Measurements from ENCODE around the gene GABARAPL1.
"Not testable (repeated sequence)": the region's sequence is repeated elsewhere in the genome, so short reads cannot be mapped to it uniquely, and the experiment has no call there.

GABARAPL1 gene

DNA sequence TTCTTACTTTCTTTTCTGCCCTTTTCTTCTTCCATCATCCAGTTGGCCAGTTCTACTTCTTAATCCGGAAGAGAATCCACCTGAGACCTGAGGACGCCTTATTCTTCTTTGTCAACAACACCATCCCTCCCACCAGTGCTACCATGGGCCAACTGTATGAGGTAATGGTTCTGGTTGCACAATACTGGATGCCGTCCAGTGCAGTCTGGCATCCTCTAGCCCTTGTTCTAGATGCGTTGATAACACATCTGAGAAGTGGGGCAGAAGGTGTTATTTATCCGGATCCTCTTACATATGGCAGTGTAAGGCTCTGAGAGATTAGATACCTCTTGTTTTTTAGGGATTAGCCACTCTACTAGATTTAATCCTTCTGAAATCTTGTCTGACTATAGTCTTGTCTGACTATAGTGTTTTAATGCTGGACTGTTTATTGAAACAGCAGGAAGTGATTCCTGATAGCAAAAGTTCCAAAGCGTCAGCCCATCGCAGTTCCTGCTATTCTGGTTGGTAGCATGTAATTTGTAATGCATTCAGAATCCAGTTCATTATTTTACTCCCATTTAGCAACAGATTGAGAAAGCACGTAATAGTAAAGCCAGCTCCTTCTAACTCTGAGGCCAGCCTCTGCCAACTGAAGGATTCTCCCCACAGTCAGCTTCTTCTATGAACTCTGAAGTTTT lies 7.9 kb downstream of the GABARAPL1 start:
- DNase-seq (ENCODE audit: low read depth) = no peak
- no peak overlapping the region for H3K4me3 ChIP-seq (ENCODE audit: low read depth, low read length)
- no peak for TF ChIP-seq POLR2A (IDR thresholded peaks at IDR 0.05; ENCODE audit: extremely low read depth, insufficient read length)
- TF ChIP-seq, protein P1, sequence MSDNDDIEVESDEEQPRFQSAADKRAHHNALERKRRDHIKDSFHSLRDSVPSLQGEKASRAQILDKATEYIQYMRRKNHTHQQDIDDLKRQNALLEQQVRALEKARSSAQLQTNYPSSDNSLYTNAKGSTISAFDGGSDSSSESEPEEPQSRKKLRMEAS (IDR thresholded peaks at IDR 0.05; ENCODE audit: low read depth, low read length) = no peak
- no peak for TF ChIP-seq MYC (IDR thresholded peaks at IDR 0.05; ENCODE audit: low read depth, low read length)
- TF ChIP-seq, protein P2, sequence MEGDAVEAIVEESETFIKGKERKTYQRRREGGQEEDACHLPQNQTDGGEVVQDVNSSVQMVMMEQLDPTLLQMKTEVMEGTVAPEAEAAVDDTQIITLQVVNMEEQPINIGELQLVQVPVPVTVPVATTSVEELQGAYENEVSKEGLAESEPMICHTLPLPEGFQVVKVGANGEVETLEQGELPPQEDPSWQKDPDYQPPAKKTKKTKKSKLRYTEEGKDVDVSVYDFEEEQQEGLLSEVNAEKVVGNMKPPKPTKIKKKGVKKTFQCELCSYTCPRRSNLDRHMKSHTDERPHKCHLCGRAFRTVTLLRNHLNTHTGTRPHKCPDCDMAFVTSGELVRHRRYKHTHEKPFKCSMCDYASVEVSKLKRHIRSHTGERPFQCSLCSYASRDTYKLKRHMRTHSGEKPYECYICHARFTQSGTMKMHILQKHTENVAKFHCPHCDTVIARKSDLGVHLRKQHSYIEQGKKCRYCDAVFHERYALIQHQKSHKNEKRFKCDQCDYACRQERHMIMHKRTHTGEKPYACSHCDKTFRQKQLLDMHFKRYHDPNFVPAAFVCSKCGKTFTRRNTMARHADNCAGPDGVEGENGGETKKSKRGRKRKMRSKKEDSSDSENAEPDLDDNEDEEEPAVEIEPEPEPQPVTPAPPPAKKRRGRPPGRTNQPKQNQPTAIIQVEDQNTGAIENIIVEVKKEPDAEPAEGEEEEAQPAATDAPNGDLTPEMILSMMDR (IDR thresholded peaks at IDR 0.05; ENCODE audit: low read depth, low read length) = no peak

DNA sequence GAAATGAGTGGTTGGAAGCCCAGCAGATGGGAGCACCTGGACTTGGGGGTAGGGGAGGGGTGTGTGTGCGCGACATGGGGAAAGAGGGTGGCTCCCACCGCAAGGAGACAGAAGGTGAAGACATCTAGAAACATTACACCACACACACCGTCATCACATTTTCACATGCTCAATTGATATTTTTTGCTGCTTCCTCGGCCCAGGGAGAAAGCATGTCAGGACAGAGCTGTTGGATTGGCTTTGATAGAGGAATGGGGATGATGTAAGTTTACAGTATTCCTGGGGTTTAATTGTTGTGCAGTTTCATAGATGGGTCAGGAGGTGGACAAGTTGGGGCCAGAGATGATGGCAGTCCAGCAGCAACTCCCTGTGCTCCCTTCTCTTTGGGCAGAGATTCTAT lies 9.2 kb downstream of the GABARAPL1 start:
- no peak for DNase-seq (ENCODE audit: low read depth)

DNA sequence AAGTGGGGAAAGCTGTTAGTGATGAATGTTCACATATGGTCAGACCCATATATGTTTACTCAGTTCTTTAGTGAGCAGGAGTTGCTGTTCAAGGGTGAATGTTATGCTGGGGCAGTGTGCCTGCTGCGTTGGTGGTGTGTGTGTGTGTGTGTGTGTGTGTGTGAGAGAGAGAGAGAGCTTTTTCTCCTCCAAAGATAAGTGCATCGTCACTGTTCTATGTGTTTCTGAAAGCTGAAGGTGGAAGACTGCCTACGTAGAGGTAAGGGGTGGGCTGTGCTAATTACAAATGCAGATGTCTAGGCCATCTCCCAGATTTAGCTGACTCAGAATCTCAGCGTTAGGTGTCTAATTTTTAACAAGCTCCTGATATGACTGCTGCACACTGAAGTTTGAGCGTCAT lies 10.5 kb downstream of the GABARAPL1 start:
- no peak for TF ChIP-seq MYC (IDR thresholded peaks at IDR 0.05; ENCODE audit: low read depth, low read length)
- TF ChIP-seq, protein P2 (IDR thresholded peaks at IDR 0.05; ENCODE audit: low read depth, low read length) = no peak
- TF ChIP-seq, protein P1 (IDR thresholded peaks at IDR 0.05; ENCODE audit: low read depth, low read length) = no peak
- no peak for TF ChIP-seq POLR2A (IDR thresholded peaks at IDR 0.05; ENCODE audit: extremely low read depth, insufficient read length)
- DNase-seq (ENCODE audit: low read depth) = no peak
- no peak overlapping the region for H3K4me3 ChIP-seq (ENCODE audit: low read depth, low read length)

More for the DNA sequence above, 9.2 kb downstream of the GABARAPL1 start:
- TF ChIP-seq, protein P2 (IDR thresholded peaks at IDR 0.05; ENCODE audit: low read depth, low read length) = no peak
- TF ChIP-seq, protein P1 (IDR thresholded peaks at IDR 0.05; ENCODE audit: low read depth, low read length) = no peak
- no peak overlapping the region for H3K4me3 ChIP-seq (ENCODE audit: low read depth, low read length)

DNA sequence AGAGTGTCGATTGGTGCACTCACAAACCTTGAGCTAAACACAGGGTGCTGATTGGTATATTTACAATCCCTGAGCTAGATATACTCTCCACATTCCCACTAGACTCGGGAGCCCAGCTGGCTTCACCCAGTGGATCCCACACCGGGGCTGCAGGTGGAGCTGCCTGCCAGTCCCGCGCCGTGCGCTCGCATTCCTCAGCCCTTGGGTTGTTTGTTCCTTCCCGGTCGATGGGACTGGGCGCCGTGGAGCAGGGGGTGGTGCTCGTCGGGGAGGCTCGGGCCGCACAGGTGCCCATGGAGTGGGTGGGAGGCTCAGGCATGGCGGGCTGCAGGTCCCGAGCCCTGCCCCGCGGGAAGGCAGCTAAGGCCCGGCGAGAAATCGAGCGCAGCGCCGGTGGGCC lies 12.7 kb downstream of the GABARAPL1 start:
- not testable (repeated sequence) for DNase-seq (ENCODE audit: low read depth)

DNA sequence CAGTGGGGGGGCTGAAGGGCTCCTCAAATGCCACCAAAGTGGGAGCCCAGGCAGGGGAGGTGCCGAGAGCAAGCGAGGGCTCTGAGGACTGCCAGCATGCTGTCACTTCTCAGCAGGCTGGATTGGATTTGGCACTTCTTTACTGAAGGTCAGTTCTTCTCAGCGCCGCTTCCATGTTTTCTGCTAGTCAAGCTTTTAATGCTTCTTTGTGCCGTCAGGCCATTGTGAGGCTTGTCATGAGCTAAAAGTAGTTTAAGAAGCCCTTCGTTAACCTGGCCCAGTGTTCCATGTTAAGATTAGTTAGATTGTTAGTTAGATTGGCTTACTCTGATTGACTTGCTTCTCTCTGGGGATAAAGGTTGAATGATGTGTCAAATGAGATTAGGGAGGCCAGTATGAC lies 13.4 kb downstream of the GABARAPL1 start:
- DNase-seq (ENCODE audit: low read depth) = no peak
- no peak overlapping the region for H3K4me3 ChIP-seq (ENCODE audit: low read depth, low read length)
- TF ChIP-seq MYC (IDR thresholded peaks at IDR 0.05; ENCODE audit: low read depth, low read length) = no peak
- TF ChIP-seq, protein P1 (IDR thresholded peaks at IDR 0.05; ENCODE audit: low read depth, low read length) = no peak
- TF ChIP-seq, protein P2 (IDR thresholded peaks at IDR 0.05; ENCODE audit: low read depth, low read length) = no peak
- TF ChIP-seq POLR2A (IDR thresholded peaks at IDR 0.05; ENCODE audit: extremely low read depth, insufficient read length) = no peak

More for the DNA sequence above, 12.7 kb downstream of the GABARAPL1 start:
- not testable (repeated sequence) for H3K4me3 ChIP-seq (ENCODE audit: low read depth, low read length)

DNA sequence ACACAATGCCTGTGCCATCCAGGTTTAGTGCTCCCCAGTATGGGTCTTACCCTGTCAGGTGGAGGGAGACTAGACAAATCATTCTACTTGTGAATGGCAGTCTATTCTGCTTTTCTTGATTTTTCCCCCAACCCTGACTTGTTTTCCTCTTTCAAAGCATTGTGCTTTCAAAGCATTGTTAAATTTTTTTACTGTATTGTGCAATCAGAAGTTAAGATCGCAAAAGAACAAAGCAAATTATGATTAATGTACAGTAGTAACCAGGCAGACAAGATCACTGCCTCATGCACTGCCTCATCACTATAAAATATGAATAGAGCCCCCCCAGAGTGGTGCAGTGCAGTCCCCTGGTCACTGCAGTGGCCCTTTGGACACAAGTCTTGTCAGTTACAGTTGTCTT lies 14.1 kb downstream of the GABARAPL1 start:
- H3K4me3 ChIP-seq (ENCODE audit: low read depth, low read length) = no peak overlapping the region
- no peak for DNase-seq (ENCODE audit: low read depth)
- no peak for TF ChIP-seq POLR2A (IDR thresholded peaks at IDR 0.05; ENCODE audit: extremely low read depth, insufficient read length)
- TF ChIP-seq, protein P2 (IDR thresholded peaks at IDR 0.05; ENCODE audit: low read depth, low read length) = no peak
- TF ChIP-seq MYC (IDR thresholded peaks at IDR 0.05; ENCODE audit: low read depth, low read length) = no peak
- TF ChIP-seq, protein P1 (IDR thresholded peaks at IDR 0.05; ENCODE audit: low read depth, low read length) = no peak

All from NB4 (cell line).